ENCODE data around the gene SORBS2.

Gene SORBS2

GRCh38 chr4:185744946-185745345 is 67.0 kb downstream of the SORBS2 start:
- H3K27ac ChIP-seq (ENCODE audit: low read depth, low read length) = no peak overlapping the region
- peaks cover 15% of the 10 kb centered on the region for H3K4me1 ChIP-seq (ENCODE audit: insufficient read depth, low read length)
- H3K9ac ChIP-seq (ENCODE audit: low read depth, low read length) = no peak overlapping the region
- no peaks in the 10 kb centered on the region for H3K36me3 ChIP-seq (ENCODE audit: insufficient read depth, low read length)
- no peaks in the 10 kb centered on the region for H3K9me3 ChIP-seq (ENCODE audit: insufficient read depth, low read depth, low read length)
- H3K4me3 ChIP-seq (ENCODE audit: low read length) = no peak overlapping the region
- 95% methylated on average over 9 of the region's 9 CpGs for WGBS
- no peaks in the 10 kb centered on the region for H3K27me3 ChIP-seq (ENCODE audit: insufficient read depth, low read length)

GRCh38 chr4:185744488-185744862 is 67.5 kb downstream of the SORBS2 start:
- H3K27me3 ChIP-seq (ENCODE audit: insufficient read depth, low read length) = no peaks in the 10 kb centered on the region
- peaks cover 17% of the 10 kb centered on the region for H3K4me1 ChIP-seq (ENCODE audit: insufficient read depth, low read length)
- no peaks in the 10 kb centered on the region for H3K9me3 ChIP-seq (ENCODE audit: insufficient read depth, low read depth, low read length)
- no peak overlapping the region for H3K27ac ChIP-seq (ENCODE audit: low read depth, low read length)
- whole genome bisulfite sequencing = 89% methylated on average over 1 of the region's 1 CpG
- H3K9ac ChIP-seq (ENCODE audit: low read depth, low read length) = no peak overlapping the region
- no peak overlapping the region for H3K4me3 ChIP-seq (ENCODE audit: low read length)
- no peaks in the 10 kb centered on the region for H3K36me3 ChIP-seq (ENCODE audit: insufficient read depth, low read length)

DNA sequence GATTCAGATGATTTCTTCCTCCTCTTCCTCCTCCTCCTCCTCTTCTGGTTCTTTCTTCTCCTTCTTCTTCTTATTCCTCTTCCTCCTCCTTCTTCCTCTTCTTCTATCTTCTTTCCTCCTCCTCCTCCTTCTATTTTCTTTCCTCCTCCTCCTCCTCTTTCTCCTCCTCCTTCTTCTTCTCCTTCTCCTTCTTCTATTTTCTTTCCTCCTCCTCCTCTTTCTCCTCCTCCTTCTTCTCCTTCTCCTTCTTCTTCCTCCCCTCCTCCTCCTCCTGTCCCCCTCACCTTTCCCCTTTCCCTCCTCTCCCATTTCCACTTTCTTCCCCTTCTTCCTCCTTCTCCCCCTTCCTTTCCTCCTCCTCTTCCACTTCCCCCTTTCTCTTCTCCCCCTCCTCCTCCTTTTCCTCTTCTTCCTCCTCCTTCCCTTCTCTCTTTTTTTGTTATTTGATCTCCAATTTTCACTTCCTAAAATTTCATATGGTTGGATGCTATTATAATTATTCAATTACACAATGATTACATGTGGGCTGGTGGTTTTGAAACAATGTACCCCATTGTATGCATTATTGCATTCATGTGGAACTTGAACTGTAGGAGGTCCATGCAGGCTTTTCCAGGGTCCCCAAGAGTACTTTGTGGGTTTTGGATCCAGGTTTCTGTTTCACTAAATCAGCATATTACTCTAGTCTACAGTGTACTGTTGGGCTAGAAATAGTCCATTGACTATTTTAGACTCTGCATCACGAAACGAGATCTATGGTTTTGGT is 68.1 kb downstream of the SORBS2 start:
- H3K9ac ChIP-seq (ENCODE audit: low read depth, low read length) = no peak overlapping the region
- no CpG with 5 or more reads among the region's 2 CpGs for WGBS
- H3K4me1 ChIP-seq (ENCODE audit: insufficient read depth, low read length) = peaks cover 18% of the 10 kb centered on the region
- no peak overlapping the region for H3K27ac ChIP-seq (ENCODE audit: low read depth, low read length)
- no peak overlapping the region for H3K4me3 ChIP-seq (ENCODE audit: low read length)
- no peaks in the 10 kb centered on the region for H3K36me3 ChIP-seq (ENCODE audit: insufficient read depth, low read length)
- H3K27me3 ChIP-seq (ENCODE audit: insufficient read depth, low read length) = no peaks in the 10 kb centered on the region
- H3K9me3 ChIP-seq (ENCODE audit: insufficient read depth, low read depth, low read length) = no peaks in the 10 kb centered on the region

DNA sequence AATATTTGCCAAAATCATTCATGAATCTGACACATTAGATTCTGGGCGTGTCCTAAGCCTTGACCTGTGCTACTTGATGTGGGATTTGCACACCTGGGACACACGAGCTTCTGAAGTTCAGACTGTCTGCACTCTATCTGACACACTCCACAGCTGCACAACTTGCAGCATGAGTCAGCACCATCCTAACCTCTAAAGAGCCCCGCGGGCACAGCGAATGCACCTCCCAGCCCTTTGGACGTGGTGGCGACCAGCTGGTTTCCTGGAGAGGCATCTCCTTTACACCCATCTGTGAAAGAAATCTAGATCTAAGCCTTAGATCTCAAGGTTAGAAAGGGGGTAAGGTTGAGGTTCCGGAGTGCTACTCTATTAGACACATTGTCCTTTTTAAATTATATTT is 69.2 kb downstream of the SORBS2 start:
- Histone ChIP-seq H3K27me3 (ENCODE audit: insufficient read depth, low read length) (no peaks in the 10 kb centered on the region), H3K9ac (ENCODE audit: low read depth, low read length) (no peak overlapping the region), H3K4me3 (ENCODE audit: low read length) (no peak overlapping the region), H3K27ac (ENCODE audit: low read depth, low read length) (no peak overlapping the region), H3K9me3 (ENCODE audit: insufficient read depth, low read depth, low read length) (no peaks in the 10 kb centered on the region), H3K4me1 (ENCODE audit: insufficient read depth, low read length) (peaks cover 30% of the 10 kb centered on the region), H3K36me3 (ENCODE audit: insufficient read depth, low read length) (no peaks in the 10 kb centered on the region)
- WGBS = 92% methylated on average over 7 of the region's 8 CpGs

GRCh38 chr4:185741795-185742194 is 70.2 kb downstream of the SORBS2 start:
- 97% methylated on average over 6 of the region's 6 CpGs for WGBS
- H3K4me1 ChIP-seq (ENCODE audit: insufficient read depth, low read length) = peaks cover 34% of the 10 kb centered on the region
- no peak overlapping the region for H3K9ac ChIP-seq (ENCODE audit: low read depth, low read length)
- H3K27me3 ChIP-seq (ENCODE audit: insufficient read depth, low read length) = no peaks in the 10 kb centered on the region
- H3K36me3 ChIP-seq (ENCODE audit: insufficient read depth, low read length) = no peaks in the 10 kb centered on the region
- no peak overlapping the region for H3K4me3 ChIP-seq (ENCODE audit: low read length)
- no peak overlapping the region for H3K27ac ChIP-seq (ENCODE audit: low read depth, low read length)
- no peaks in the 10 kb centered on the region for H3K9me3 ChIP-seq (ENCODE audit: insufficient read depth, low read depth, low read length)

GRCh38 chr4:185740471-185740873 is 71.5 kb downstream of the SORBS2 start:
- H3K27ac ChIP-seq (ENCODE audit: low read depth, low read length) = no peak overlapping the region; the same call in 1 of the 2 replicates
- H3K4me3 ChIP-seq (ENCODE audit: low read length) = no peak overlapping the region
- WGBS = 82% methylated on average over 4 of the region's 4 CpGs
- no peaks in the 10 kb centered on the region for H3K36me3 ChIP-seq (ENCODE audit: insufficient read depth, low read length)
- peaks cover 29% of the 10 kb centered on the region; the same call in 1 of the 2 replicates for H3K4me1 ChIP-seq (ENCODE audit: insufficient read depth, low read length)
- no peaks in the 10 kb centered on the region for H3K9me3 ChIP-seq (ENCODE audit: insufficient read depth, low read depth, low read length)
- H3K9ac ChIP-seq (ENCODE audit: low read depth, low read length) = no peak overlapping the region
- H3K27me3 ChIP-seq (ENCODE audit: insufficient read depth, low read length) = no peaks in the 10 kb centered on the region

GRCh38 chr4:185738820-185739219 is 73.2 kb downstream of the SORBS2 start:
- Histone ChIP-seq H3K36me3 (ENCODE audit: insufficient read depth, low read length) (no peaks in the 10 kb centered on the region), H3K27ac (ENCODE audit: low read depth, low read length) (no peak overlapping the region)

GRCh38 chr4:185738038-185738552 is 73.9 kb downstream of the SORBS2 start:
- no peak overlapping the region for H3K27ac ChIP-seq (ENCODE audit: low read depth, low read length)

More at GRCh38 chr4:185738820-185739219, 73.2 kb downstream of the SORBS2 start:
- H3K9me3 ChIP-seq (ENCODE audit: insufficient read depth, low read depth, low read length) = no peaks in the 10 kb centered on the region
- H3K4me3 ChIP-seq (ENCODE audit: low read length) = no peak overlapping the region
- no peaks in the 10 kb centered on the region for H3K27me3 ChIP-seq (ENCODE audit: insufficient read depth, low read length)
- H3K4me1 ChIP-seq (ENCODE audit: insufficient read depth, low read length) = peaks cover 36% of the 10 kb centered on the region
- H3K9ac ChIP-seq (ENCODE audit: low read depth, low read length) = no peak overlapping the region

DNA sequence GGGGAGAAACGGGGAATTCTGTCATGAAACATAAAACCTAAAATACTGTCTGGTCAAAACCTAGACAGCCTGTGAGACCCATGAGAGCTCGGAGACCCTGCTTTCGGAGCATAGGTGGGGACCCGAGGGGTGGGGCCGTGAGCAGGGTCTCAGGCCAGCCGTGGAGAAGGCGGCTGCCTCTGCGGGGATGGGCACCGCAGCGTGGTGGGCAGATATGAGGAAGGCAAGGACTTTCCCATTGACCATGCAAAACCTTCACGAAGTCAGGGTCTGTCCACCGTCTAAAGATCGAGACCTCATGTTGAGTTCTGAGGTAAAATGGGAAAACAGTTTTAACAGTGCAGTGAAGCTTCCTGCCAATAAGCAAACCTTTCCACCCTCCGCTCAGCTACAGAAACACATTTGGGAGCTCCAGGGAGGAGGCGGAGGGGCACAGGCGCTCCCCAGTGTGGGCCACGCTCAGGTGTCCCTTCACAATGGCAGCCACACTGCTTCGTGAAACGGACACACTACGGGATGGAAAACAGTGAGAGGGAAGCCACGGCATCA is 74.4 kb downstream of the SORBS2 start:
- peaks cover 4% of the 10 kb centered on the region; the same call in 1 of the 2 replicates for H3K9me3 ChIP-seq (ENCODE audit: insufficient read depth, low read depth, low read length)
- no peaks in the 10 kb centered on the region for H3K36me3 ChIP-seq (ENCODE audit: insufficient read depth, low read length)
- WGBS = 92% methylated on average over 20 of the region's 21 CpGs
- no peaks in the 10 kb centered on the region for H3K27me3 ChIP-seq (ENCODE audit: insufficient read depth, low read length)
- H3K4me3 ChIP-seq (ENCODE audit: low read length) = no peak overlapping the region
- H3K4me1 ChIP-seq (ENCODE audit: insufficient read depth, low read length) = peaks cover 31% of the 10 kb centered on the region
- H3K27ac ChIP-seq (ENCODE audit: low read depth, low read length) = no peak overlapping the region
- H3K9ac ChIP-seq (ENCODE audit: low read depth, low read length) = no peak overlapping the region

More at GRCh38 chr4:185738038-185738552, 73.9 kb downstream of the SORBS2 start:
- Histone ChIP-seq H3K27me3 (ENCODE audit: insufficient read depth, low read length) (no peaks in the 10 kb centered on the region), H3K9ac (ENCODE audit: low read depth, low read length) (no peak overlapping the region), H3K4me3 (ENCODE audit: low read length) (no peak overlapping the region), H3K9me3 (ENCODE audit: insufficient read depth, low read depth, low read length) (peaks cover under 1% of the 10 kb centered on the region; the same call in 1 of the 2 replicates), H3K4me1 (ENCODE audit: insufficient read depth, low read length) (peaks cover 36% of the 10 kb centered on the region), H3K36me3 (ENCODE audit: insufficient read depth, low read length) (no peaks in the 10 kb centered on the region)
- 89% methylated on average over 10 of the region's 10 CpGs for WGBS

DNA sequence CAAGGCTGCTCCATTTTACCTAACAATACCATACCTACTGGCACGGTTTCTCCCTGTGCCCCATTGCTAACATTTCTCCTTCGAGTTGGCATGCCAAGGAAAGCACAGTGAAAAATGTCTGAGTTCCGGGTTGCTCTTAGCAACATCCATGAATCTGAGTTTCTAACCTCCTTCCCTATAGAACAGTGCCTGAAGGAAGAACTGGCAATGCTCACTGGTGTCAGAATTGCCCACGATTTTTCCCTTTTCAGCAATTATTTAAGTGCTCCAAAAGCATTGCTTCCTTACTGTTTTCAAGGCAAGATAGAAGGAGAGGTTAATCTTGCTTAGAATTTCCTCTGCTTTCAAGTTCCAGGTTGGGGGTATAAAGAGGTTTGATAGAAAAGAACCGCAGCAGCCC is 75.1 kb downstream of the SORBS2 start:
- Histone ChIP-seq H3K9ac (ENCODE audit: low read depth, low read length) (no peak overlapping the region), H3K4me3 (ENCODE audit: low read length) (no peak overlapping the region), H3K4me1 (ENCODE audit: insufficient read depth, low read length) (peaks cover 30% of the 10 kb centered on the region), H3K9me3 (ENCODE audit: insufficient read depth, low read depth, low read length) (peaks cover 4% of the 10 kb centered on the region; the same call in 1 of the 2 replicates), H3K36me3 (ENCODE audit: insufficient read depth, low read length) (no peaks in the 10 kb centered on the region), H3K27me3 (ENCODE audit: insufficient read depth, low read length) (no peaks in the 10 kb centered on the region), H3K27ac (ENCODE audit: low read depth, low read length) (no peak overlapping the region)
- 89% methylated on average over 5 of the region's 5 CpGs for WGBS

- Histone ChIP-seq H3K9me3 (ENCODE audit: insufficient read depth, low read depth, low read length) (peaks cover 4% of the 10 kb centered on the region; the same call in 1 of the 2 replicates), H3K27ac (ENCODE audit: low read depth, low read length) (no peak overlapping the region), H3K4me1 (ENCODE audit: insufficient read depth, low read length) (peaks cover 33% of the 10 kb centered on the region), H3K36me3 (ENCODE audit: insufficient read depth, low read length) (no peaks in the 10 kb centered on the region), H3K4me3 (ENCODE audit: low read length) (no peak overlapping the region), H3K27me3 (ENCODE audit: insufficient read depth, low read length) (no peaks in the 10 kb centered on the region), H3K9ac (ENCODE audit: low read depth, low read length) (no peak overlapping the region)
- 94% methylated on average over 4 of the region's 4 CpGs for WGBS
Measured at GRCh38 chr4:185735866-185736400, 76.1 kb downstream of the SORBS2 start.

Data from HUES64 (cell line).